ENCODE results near the gene RBM12.

The RBM12 gene

DNA sequence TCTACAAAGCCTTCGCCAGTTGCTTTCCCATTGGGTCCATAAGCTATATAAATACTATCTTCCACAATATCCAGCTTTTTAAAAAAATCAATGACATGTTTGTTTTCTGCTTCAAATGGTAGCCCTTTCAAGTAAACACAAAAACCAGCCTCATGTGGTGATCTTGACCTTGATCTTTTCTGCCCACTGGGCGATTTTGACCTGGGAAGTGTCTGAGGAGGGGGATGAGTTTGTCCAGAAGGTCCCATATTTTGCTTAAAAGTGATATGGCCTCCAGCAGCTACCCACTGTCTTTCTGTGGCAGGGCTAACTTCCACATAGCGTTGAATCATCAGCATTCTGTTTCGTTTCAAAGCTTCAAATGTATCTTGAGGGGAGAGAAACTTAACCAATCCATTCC is 10.8 kb downstream of the RBM12 start:
- DNase-seq (ENCODE audit: low read depth) = no peak

DNA sequence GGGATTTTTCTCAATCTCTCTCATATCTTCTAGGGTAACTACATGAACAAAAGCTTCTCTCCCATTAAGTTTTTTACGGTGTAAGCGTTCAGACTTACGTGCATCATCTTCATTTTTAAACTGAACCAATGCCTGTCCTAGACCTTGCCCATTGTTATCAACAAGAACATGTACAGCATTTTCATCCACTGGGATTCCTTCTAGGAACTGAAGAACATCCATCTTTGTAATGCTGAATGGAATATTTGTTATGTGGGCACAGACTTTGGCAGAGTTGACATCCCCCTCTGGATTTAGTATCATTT is 11.3 kb downstream of the RBM12 start:
- DNase-seq (ENCODE audit: low read depth) = no peak

DNA sequence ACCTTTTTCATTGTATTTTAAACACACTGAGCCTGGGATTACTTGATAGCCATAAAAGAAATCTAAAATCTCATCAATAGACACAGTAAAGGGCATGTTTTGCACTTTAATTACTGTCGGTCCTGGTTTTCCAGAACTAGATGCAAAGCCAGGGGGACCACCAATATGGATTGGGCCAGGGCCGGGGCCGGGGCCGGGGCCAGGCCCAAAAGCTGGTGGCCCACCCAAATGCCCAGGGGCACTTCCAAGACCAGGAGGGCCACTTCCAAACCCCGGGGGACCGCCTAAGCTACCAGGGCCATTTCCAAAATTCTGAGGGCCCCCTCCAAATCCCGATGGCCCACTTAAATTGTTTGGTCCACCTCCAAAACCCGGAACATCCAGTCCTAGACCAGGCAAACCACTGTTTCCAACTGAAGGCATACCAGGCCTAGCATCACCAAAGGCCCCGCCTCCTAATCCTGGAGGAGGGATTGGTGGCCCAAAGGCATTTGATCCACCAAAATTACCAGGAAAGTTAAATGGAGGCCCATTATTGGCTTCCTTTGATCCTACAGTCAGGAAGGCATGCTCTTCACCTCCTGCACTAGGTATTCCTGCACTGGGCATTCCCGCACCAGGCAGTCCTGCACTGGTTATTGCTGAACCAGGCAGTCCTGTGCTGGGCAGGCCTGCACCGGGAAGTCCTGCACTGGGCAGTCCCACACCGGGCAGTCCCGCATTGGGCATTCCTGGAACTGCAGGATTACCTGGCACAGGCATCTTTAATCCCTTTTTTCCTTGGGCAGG is 11.9 kb downstream of the RBM12 start:
- DNase-seq (ENCODE audit: low read depth) = no peak

DNA sequence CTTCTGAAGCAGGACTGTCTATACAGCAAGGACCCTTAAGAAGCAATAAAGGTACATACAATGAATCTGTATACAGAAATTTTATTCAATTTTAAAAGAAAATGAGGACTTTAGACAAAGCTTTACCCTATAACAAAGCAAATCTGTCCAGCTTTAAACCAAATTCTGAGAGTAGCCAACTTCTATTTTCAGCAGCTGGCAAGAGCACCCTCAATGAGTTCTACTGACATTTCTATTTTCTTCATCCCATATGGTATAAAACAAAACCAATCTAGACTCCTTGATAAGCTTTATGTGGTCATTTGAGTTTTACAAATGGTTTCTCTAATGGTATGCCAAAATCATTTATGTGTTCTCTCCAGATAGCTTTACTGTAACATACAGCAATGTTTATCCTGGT is 12.7 kb downstream of the RBM12 start:
- DNase-seq (ENCODE audit: low read depth) = no peak

DNA sequence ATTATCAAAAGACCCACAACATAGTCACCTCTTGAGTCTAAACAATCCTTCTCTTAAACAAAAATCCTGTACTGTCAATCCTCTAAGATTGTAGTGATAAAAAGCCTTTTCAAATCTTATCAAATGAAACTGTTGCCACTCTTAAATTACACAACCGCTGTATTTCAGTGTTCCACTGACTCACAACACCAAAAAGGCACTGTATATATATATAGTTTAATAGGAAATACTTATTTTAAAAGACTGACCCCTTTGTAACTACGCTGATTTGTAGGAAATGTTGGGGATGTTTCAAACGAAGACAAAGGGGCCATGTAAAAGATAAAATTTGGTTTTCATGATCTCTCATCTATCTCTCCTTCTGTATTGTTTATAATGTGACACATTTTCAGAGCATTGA is 14.1 kb downstream of the RBM12 start:
- no peak for DNase-seq (ENCODE audit: low read depth)

DNA sequence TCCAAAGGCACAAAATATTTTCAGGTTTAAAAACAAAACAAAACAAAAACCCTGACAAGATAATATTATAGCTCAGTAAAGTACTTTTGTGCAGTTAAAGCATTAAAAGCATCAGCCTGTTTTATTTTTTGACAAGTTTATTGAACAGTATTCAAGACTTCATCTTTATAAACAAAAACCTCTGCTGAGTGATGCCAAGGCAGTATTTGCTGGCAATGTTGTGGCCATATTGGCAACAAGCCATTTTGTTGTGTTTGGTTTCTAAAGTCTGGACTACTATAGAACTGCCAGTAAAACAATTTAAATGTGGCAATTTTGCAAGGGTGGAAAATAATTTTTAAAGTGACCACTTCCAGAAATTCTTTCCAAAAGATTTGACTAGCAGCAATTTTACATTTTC is 15.9 kb downstream of the RBM12 start:
- DNase-seq (ENCODE audit: low read depth) = no peak

DNA sequence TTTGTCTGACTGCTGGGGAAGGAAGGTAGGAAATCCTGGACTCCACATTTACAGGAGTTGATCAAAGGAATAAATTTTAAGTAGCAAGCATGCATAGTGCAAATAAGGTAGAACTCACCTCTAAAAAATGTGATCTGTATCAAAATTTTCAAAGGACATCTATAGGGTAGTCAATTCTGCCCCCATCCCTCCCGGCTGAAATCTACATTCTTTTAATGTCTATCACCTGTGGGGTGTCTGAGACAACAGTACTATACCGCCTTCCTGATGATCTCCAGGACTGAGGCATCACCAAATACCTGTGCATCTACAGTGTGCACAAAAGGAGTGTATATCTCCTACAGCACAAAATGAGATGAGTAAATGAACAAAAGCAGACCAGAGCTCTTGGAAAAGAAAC is 19.9 kb downstream of the RBM12 start:
- DNase-seq (ENCODE audit: low read depth) = no peak

DNA sequence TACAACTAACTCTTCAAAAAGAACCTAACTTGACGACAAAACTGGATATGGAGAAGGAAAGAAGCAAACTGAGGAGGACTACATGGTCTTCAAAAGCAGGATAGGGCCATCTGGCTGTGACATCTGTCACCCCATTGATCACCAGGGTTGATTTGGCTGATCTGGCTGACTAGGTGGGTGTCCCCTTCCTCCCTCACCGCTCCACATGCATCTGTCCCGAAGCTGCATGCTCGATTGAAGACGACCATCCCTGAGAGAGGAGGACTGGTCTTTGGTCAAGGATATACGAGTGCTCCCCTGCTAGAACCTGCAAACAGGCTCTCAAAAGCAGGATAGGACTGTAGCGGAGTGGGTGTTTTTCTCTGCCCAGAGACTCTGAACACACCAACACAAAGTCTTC is 21.7 kb downstream of the RBM12 start:
- DNase-seq (ENCODE audit: low read depth) = no peak

DNA sequence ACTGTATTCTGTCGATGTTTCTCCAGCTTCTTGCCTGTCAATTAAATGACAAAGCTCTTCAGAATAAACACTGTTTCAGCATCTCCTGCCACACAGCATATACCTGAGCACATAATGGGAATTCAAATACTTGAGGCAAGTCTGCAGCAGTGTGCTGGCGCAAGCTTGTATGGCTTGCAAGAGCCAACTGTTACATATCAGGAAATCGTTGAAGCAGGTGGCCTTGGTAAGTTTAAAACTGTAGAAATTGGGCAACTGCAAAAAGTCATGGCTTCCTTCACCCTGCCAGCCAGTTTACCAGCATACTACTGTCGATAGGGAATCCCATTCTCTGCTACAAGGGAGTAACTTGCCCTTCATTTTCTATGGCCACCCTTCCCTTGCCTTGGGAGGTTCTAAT is 23.0 kb downstream of the RBM12 start:
- no peak for DNase-seq (ENCODE audit: low read depth)

DNA sequence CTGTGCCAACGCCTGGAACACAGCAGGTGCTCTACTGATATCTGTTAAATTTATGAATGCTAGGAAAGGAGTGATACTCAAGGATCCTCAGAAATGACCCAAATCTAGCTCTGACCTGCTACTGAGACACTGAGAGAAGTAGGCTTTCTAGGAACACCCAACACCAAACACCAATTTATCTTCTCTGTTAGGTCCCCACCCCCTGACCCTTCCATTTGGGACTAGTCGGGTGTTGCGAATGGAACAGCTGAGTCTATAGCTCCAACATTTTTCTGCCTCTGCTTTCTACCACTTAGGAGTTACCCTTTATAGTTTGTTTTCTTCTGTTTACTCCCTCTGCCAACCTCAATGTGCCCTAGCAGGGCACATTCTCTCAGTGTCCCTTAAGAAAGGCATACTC is 24.0 kb downstream of the RBM12 start:
- no peak for DNase-seq (ENCODE audit: low read depth)

DNA sequence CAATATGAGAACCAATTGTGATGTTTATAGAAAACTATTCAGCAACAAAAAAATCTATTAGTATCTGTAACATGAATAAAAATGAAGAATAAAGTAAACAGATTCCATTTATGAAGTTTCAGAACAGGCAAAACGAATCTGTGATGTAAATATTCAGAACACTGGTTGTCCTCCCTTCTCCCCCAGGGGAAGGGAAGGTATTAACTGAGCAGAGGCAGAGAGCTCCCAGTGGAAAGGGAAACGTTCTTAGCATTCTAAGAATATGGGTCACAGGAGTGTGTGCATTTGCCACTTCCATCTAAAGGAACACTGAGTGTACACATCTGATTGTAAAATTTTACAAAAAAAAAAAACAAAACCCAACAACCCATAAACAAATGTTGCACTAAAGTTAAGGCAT is 25.9 kb downstream of the RBM12 start:
- no peak for DNase-seq (ENCODE audit: low read depth)

DNA sequence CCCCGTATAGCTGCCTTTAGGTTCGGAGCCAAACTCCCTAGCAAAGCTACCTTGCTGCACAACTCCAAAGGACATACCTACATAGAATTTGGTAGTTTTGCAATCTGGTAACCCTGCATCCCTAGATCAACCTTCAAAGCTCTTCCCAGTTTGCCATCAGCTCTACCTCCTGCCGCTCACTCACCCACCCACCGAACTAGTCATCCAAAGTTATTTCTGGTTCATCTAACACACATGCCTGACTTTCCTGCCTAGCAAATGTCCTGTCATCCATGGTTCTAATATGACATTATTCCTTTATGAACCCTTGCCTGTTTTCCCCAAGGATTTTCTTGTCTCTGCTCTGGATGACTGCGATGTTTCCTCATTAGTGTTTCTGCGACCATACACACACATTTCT is 27.4 kb downstream of the RBM12 start:
- no peak for DNase-seq (ENCODE audit: low read depth)

DNA sequence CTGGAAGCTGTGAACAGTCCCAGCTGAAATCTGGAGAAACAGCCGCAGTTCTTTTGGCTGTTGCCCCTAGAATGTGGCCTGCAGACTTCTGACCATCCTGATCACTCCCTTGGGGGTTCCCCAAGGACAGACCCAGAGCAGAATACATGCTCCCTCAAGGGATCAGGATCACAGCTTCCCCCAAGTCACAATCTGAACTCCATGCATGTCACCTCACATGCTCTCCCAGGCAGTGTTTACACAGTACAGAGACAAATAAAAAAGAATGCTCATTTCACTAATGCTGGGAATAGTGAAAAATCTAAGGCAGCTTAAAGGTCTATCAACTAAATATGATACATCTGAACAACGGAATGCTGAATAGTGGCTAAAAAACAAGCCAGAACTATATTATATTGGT is 28.6 kb downstream of the RBM12 start:
- DNase-seq (ENCODE audit: low read depth) = no peak

DNA sequence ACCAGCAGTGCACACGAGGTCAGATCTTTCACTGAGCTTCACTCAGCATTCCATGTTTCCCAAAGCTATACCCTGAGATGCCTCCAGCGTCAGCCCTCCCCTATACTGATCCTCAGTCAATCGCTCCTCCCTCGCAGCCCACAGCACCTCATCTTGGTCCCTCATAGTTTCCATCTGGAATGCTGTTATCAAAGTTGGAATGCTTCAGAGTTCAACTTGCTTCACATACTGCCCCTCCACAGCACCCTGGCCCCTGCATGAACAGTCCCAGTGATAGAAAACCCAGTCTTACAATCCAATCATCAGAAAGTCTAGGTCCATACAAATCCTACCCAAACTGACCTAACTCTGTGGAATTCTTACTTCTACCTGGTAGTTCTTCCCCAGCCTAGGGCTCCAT is 29.0 kb downstream of the RBM12 start:
- DNase-seq (ENCODE audit: low read depth) = no peak

DNA sequence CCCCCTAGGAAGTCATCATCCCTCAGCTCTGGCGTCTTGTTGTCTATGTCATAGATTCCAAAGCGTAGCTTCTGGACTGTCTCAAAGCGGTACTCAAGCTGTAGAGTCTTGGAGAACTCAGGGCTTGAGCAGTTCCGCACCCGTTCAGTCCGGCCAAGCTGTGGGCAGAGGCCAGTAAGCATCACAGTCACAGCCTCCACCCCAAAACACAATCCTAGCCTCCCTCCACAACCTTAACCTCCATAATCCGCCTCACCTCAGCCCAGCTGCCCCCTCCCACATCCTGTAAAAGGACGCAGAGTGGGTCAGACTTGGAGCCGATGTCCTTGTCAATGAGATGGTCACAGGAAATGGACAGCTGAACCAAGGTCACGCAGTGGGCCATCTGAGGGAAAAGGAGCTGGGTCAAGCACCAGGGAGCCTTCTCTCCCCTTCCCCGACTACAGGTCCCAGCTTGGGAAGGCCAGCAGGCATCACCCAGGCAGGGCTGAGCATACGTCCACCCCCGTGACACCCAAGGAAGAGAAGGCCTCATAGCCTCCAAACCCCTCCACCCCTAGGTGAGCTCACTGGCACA is 32.1 kb downstream of the RBM12 start:
- DNase-seq (ENCODE audit: low read depth) = no peak

DNA sequence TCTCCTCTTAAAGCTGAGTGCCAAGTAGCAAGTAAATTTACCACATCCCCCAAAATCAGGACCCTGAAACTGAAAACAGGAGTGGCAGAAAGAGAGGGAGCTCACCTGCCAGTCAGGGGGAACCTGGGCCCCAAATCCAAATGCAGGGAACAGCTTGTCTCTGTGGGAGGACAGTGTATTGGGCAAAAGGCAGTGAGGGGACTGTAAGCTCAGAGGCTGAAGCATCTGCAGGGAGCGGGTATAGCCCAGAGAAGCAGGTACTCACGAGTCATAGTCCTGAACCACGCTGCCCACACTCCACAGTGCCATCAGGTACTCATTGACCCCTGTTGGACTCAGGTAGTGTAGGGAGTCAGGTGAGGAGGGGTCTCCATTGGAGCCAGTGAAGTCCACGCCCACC is 34.1 kb downstream of the RBM12 start:
- no peak for DNase-seq (ENCODE audit: low read depth)

DNA sequence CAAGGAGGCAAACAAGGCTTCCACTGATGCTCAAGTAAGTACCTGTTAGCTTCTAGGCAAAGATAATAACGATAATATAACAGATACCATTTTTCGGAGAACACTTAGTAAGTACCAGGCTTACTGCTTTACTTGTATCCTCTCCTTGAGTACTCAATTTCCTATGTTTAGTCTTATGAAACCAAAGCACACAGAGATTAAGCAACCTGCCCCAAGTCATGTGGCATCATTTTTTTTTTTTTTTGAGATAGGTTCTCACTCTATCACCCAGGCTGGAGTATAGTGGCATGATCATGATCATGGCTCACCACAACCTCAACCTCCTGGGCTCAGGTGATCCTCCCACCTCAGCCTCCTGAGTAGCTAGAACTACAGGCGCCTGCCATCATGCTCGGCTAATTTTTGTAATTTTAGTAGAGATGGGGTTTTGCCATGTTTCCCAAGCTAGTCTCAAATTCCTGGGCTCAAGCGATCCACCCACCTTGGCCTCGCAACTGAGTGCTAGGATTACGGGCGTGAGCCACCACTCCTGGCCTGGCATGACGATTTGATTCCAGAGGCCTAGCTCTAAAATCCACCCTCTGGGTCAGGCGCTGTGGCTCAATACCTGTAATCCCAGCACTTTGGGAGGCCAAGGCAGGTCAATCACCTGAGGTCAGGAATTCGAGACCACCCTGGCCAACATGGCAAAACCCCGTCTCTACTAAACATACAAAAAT is 35.1 kb downstream of the RBM12 start:
- DNase-seq (ENCODE audit: low read depth) = no peak

DNA sequence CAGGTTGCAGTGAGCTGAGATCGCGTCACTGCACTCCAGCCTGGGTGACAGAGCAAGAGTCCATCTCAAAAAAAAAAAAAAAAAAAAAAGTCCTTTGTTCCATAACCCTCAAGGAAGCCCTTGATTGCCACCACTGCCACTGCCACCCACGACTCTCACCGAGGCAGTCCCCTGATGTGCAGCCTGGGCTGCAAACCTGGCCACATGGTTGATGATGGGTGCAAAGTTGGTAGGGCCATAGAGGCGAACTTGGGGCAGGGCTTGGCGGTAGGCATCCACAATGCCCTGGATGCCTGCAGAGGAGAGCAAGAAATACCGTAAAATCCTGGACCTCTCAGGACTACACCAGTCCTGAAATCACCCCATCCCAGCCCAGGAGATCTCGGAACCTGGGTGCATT is 37.6 kb downstream of the RBM12 start:
- no peak for DNase-seq (ENCODE audit: low read depth)

DNA sequence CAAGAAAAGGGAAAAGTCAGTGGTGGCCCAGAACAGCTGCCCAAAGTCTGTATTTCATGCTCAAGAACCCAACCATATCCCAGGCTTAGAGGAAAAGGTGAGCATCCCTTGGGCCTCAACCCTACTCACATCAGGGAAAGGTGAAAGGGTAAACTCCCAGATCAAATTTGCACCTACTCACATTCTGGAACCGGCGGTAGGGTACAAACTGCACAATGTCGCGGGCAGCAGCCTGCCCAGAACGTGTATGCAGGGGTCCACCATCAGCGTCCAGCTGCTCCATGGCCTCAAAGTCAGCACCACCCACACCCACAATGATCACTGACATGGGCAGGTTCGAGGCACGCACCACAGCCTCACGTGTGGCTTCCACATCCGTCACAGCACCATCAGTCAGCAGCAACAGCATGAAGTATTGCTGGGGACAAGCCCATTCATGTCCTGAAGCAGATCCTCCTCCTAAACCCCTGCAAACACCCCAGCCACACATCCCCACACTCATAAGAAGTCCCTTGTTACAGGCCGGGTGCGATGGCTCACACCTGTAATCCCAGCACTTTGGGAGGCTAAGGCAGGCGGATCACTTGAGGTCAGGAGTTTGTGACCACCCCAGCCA is 38.2 kb downstream of the RBM12 start:
- DNase-seq (ENCODE audit: low read depth) = no peak

DNA sequence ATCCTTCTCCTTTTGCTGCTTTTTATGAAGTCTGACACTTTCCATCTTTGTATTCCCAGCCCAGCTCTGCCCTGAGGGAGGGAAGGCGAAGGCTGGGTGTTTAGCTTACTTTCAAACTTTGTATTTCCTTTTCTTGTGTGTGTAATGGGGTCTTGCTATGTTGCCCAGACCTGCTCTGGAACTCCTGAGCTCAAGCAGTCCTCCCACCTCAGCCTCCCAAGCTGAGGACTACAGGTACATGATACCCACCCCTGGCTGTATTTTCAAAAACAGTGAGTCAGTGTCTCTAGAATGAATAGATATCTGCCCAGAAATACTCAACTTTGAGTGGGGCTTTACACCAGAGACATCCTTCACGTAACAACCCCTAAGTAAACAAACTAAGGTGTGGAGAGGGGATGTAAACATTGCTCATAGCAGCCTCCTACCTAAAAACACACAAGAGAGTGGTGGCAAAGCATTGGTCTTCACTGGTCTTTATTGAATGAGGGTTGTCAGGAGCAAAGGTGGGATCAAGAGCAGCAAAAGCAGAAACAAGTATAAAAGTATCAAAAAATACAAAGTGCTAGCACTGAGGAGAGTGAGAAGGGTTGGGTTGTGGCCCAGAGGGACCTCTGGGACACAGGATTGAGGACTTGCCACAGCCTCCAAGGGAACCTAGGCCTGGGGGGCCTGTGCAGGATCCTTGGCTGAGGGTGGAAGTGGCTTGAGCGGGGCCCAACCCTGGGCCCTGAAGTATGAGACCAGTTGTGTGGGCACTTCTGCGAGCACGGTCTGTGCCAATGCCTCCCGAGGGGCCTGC is 38.9 kb downstream of the RBM12 start:
- no peak for DNase-seq (ENCODE audit: low read depth)

DNA sequence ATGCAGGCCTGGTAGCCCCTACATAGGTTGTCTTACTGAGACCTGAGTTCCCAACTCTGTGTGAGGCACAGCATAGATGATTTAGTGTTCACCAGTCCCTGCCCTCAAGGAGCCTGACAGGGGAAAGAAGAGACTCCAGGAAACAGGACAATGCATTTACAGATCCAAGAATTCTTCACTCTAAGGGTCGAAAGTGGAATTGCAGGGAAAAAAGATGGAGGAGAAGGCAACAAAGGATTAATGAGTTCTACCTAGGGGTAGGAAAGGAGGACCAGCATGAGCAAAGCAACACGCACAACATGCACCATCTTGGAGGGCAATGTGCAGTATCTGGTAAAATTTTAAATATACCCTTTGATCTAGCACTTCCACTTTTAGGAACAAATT is 43.1 kb downstream of the RBM12 start:
- no peak for DNase-seq (ENCODE audit: low read depth)

DNA sequence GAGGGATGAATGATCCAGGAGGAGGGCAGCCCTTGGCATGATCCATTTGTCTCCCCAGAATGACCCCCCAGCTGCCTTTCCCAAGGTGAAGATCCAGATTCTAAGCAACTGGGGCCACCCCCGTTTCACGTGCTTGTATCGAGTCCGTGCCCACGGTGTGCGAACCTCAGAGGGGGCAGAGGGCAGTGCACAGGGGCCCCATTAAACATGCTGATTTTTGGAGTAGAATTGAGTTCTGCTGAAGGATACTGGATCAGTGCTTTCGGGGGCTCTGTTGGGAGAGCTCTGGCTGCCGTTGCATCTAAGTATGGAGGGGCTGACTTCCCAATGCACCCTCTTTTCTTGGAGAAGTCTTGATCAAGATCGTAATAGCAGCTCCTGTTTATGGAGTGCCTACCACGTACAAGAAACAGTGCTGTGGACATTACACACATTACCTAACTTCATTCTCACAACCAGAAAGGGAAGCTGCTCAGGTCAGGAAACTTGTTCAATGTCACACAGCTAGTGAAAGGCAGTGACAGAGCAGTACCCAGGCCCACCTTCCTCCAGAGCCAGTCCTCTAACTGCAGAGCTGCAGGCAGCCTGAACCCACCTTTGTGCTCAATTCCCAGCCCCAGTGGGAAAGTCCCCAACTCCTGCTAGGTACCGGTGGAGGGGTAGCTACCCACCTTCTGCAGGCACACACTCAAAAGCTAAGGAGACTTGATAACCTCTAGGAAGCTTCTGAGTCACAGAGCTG is 43.7 kb downstream of the RBM12 start:
- DNase-seq (ENCODE audit: low read depth) = no peak
